ENCODE data around the gene IMPDH2.

The IMPDH2 gene

GRCh38 chr3:48980295-48980694 lies 48.9 kb downstream of the IMPDH2 start:
- Histone ChIP-seq H3K27me3 (ENCODE audit: control insufficient read depth in 1 of 2, insufficient read depth in 2 of 2, low read length in 2 of 2) (no peaks in the 10 kb centered on the region), H3K36me3 (ENCODE audit: control insufficient read depth in 2 of 2, insufficient read depth in 2 of 2, low read length in 2 of 2) (peaks cover 63 to 74% of the 10 kb centered on the region in 2 donors), H3K9ac (ENCODE audit: low read length in 2 of 2) (no peak overlapping the region), H3K9me3 (ENCODE audit: control insufficient read depth in 2 of 2, low read length in 2 of 2) (no peaks in the 10 kb centered on the region), H3K27ac (ENCODE audit: low read length) (no peak overlapping the region), H3K4me3 (ENCODE audit: low read length in 2 of 2) (no peak overlapping the region), H3K4me1 (ENCODE audit: control insufficient read depth, insufficient read depth, low read length) (no peaks in the 10 kb centered on the region)

- H3K36me3 ChIP-seq (ENCODE audit: control insufficient read depth in 2 of 2, insufficient read depth in 2 of 2, low read length in 2 of 2) = peaks cover 63 to 72% of the 10 kb centered on the region in 2 donors
- no peaks in the 10 kb centered on the region for H3K27me3 ChIP-seq (ENCODE audit: control insufficient read depth in 1 of 2, insufficient read depth in 2 of 2, low read length in 2 of 2)
- no peaks in the 10 kb centered on the region for H3K4me1 ChIP-seq (ENCODE audit: control insufficient read depth, insufficient read depth, low read length)
- no peaks in the 10 kb centered on the region for H3K9me3 ChIP-seq (ENCODE audit: control insufficient read depth in 2 of 2, low read length in 2 of 2)
- H3K27ac ChIP-seq (ENCODE audit: low read length) = no peak overlapping the region
- H3K9ac ChIP-seq (ENCODE audit: low read length in 2 of 2) = no peak overlapping the region
- H3K4me3 ChIP-seq (ENCODE audit: low read length in 2 of 2) = no peak overlapping the region
These were observed 49.7 kb downstream of the IMPDH2 start for GRCh38 chr3:48979451-48979850.
